Fibroblast of skin of right quadriceps (primary cell): ENCODE measurements around the gene LIAS.
A peak's percentile ranks its signal among the peaks of the same experiment; 100 is the strongest.
"Not testable (repeated sequence)": the region's sequence is repeated elsewhere in the genome, so short reads cannot be mapped to it uniquely, and the experiment has no call there.

ENCODE experiments used
- DNase-seq: peaks from one replicate; pipeline ENCODE4 v3.0.0-alpha.2; 2013

The LIAS gene

GRCh38 chr4:39458505-39459300 lies at the start of gene LIAS, which contains the start of gene RPL9:
Gene LIAS, plus strand, starts transcription at chr4:39459056. Its CDS starts 62 bp downstream, at chr4:39459118.
Gene RPL9, minus strand, starts transcription at chr4:39458922. Its CDS starts 483 bp downstream, at chr4:39458439.
- peak; percentile 99 for DNase-seq

GRCh38 chr4:39410415-39410814 lies 48.4 kb upstream of the LIAS start:
- no peak for DNase-seq

DNA sequence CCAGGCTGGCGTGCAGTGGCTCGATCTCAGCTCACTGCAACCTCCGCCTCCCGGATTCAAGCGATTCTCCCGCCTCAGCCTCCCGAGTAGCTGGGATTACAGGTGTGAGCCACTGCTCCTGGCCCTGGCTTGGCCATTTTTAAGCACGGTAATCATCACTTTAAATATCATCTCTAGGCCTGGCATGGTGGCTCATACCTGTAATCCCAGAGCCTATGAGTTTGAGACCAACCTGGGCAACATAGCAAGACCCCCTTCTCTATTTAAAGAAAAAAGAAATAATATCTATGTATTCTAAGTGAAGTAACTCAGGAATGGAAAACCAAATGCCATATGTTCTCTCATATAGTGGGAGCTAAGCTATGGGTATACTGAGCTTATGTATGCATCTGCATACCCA lies 47.3 kb upstream of the LIAS start:
- not testable (repeated sequence) for DNase-seq

DNA sequence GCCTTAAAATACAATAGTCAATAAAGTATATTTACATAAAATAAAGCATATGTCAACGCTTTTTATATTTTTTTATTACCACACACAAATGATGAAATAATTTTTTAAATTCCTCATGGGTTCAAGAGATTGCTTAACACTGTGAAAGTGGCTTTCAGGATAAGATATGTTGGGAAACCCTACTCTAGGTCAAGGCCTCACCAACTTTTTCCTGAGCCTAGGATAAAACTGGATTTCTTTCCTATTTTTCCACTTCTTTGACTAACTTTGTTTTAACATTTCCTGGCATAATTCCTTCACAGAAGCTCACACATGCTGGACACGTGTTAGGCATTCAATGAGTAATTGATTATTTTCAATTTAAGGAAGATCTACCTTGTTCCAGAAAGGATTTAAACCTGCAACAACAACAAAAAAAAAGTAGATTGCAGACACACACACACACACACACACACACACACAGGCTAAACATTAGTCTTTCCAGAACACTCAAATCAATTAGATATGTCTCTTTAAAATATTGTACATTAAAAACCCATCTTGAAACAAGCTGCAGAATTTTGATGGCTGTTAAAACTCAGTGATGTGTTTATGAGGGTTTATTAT lies 43.1 kb upstream of the LIAS start:
- peak; percentile 10 for DNase-seq

DNA sequence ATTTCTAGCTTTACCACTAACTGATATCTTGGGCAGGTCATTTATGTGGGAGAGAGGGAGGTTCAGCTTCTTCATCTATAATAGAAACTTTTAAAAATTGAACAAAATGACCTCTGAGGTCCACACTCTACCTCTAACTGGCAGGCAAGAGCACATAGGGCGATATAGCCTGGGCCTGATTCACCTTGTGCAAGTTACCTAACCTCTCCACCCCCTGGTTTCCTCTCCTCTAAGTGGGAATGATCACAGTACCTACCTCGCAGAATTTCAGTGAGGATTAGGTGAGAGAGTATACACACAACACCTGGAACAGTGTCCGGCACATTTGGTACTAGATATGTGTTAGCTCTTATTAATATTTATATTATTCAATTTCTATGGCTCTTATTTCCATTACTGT lies 36.6 kb upstream of the LIAS start:
- DNase-seq: no peak

GRCh38 chr4:39425297-39425696 lies 33.6 kb upstream of the LIAS start:
- DNase-seq: not testable (repeated sequence)

DNA sequence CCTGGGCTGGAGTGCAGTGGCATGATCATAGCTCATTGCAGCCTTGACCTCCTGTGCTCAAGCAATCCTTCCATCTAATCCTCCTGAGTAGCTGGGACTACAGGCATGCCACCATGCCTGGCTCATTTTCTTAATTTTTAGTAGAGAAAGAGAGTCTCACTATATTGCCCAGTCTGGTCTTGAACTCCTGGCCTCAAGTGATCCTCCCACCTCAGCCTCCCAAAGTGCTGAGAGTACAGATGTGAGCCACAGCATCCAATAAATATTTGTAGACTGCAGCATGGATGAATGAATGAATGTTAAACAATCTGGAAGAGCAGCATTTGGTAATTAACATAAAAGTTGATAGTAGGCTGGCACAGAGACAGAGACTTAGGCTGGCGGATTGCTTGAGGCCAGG lies 32.1 kb upstream of the LIAS start:
- DNase-seq: no peak

GRCh38 chr4:39427520-39428114 lies 31.2 kb upstream of the LIAS start:
- DNase-seq: no peak

DNA sequence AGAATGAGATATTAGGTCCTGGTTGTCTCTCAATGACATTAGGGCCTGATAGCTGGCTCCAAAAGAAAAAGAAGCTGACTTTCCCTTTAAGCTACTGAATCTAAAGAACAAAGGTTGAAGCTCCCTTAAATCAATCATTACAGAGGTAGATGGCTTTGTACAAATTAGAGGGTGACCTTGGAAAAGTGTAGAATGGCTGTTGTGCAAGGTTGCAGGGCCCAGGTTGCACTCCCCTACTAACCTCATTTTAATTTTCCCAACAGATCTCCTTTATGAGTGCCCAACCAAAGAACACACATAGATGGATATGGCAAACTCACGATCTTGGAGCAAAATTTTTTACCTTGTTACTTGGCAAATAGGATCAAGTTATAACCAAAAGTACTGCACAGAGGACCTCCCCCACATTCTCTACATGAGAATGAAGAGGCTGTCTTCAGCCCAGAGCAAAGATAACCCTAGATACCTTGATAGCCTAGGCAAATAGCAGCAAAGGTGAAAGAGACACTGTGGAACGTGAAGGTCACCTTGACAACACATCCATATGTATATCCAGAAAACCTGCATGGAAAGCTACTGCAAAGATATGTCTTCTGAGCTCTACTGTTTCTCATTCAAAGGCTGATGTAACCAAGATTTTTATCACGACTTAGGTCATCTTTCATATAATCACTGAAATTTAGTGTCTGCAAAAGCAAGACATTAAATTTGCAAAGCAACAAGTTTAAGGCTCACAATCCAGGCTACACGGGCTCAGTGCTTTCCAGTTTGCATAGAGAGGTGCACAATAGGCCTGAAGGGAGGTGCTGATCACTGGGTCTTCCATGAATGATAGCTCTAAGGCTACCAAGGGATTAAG lies 29.2 kb upstream of the LIAS start:
- no peak for DNase-seq

DNA sequence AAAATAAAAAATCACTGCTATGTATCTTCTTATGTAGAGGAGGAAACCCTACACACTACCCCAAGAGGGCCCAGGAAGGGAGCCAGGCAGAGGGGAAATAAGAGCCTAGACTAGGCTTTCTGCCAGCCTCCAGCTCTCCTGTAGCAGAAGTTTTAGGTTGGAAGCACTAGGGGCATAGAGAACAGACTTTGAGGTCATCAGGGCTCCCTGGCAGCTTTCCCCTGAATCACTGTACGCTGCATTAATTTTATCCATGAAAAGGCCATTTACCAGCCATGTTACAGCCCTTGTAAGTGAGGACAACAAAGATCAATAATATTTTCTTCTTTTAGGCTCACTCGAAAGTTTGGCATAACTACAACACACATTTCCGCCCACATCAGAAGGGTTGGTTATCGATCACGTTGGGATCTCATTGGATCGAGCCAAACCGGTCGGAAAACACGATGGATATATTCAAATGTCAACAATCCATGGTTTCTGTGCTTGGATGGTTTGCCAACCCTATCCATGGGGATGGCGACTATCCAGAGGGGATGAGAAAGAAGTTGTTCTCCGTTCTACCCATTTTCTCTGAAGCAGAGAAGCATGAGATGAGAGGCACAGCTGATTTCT lies 24.9 kb upstream of the LIAS start:
- DNase-seq: no peak

DNA sequence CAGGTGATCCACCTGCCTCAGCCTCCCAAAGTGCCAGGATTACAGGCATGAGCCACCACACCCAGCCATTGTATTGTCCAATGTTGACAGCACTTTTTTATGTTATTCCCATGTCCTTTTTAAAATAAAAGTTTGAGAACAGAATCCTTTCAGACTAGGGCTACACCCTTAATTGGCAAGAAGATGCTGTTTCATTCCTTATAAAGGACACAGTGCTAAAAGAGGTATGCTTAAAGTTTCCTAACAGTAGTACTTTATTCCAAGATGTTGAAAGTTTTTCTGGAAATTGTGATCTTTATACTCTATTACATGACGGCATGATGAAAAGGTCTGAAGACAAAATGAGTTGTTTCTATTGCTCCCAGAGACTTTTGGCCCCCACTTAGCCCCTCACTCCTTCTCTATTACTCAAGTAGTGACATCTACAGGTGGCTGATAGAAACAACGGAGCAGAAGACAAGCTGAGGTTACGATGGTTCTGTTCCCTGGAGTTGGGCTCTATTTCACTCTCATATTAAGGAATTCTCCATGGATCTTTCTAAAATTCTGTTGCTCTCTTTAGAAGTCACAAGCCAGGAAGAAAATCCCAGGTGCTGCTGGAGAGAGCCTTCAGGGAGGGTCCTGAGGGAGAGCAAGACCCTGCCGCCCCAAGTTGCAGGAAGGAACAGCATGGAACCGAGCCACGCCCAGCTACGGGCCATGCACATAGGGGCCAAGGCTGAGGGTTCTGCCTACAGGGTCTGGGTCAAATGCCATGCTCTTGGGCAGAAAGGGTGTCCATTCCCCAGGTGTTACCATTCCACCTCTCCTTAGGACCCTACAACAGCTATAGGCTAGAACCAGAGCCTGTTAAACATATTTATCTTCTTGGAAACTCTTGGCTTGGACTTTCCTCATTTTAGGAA lies 22.9 kb upstream of the LIAS start:
- no peak for DNase-seq

GRCh38 chr4:39441593-39441992 lies 17.3 kb upstream of the LIAS start:
- DNase-seq: no peak

DNA sequence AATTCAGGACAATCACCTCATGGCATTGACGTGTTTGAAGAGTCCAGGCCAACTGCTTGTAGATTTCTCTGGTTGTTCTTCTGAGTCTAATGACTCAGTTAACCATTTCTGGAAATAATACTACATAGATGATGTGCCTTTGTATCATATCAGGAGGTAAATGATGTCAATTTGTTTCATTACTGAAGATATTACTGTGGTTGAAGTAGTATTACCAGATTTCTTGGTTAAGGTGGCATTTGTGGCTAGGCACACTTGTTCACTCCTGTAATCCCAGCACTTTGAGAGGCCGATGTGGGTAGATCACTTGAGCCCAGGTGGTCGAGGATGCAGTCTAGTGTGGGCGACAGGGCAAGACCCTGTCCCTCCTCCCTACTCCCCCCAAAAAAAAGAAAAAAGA lies 15.9 kb upstream of the LIAS start:
- no peak for DNase-seq

- no peak for DNase-seq
Measured at GRCh38 chr4:39446483-39446841, 12.4 kb upstream of the LIAS start.

DNA sequence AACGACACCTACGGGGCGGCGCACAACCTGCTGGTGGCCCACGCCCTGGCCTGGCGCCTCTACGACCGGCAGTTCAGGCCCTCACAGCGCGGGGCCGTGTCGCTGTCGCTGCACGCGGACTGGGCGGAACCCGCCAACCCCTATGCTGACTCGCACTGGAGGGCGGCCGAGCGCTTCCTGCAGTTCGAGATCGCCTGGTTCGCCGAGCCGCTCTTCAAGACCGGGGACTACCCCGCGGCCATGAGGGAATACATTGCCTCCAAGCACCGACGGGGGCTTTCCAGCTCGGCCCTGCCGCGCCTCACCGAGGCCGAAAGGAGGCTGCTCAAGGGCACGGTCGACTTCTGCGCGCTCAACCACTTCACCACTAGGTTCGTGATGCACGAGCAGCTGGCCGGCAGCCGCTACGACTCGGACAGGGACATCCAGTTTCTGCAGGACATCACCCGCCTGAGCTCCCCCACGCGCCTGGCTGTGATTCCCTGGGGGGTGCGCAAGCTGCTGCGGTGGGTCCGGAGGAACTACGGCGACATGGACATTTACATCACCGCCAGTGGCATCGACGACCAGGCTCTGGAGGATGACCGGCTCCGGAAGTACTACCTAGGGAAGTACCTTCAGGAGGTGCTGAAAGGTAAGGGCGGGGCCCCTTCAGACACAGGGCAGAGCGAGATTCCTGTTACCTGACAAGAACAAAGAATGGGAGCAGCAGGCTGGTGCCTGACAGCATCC lies 11.8 kb upstream of the LIAS start:
- peak; percentile 41 for DNase-seq

GRCh38 chr4:39450618-39451017 lies 8.2 kb upstream of the LIAS start:
- no peak for DNase-seq

- DNase-seq: no peak
Measured at GRCh38 chr4:39451423-39452023, 7.3 kb upstream of the LIAS start.

GRCh38 chr4:39452153-39452859 lies 6.5 kb upstream of the LIAS start:
- no peak for DNase-seq

DNA sequence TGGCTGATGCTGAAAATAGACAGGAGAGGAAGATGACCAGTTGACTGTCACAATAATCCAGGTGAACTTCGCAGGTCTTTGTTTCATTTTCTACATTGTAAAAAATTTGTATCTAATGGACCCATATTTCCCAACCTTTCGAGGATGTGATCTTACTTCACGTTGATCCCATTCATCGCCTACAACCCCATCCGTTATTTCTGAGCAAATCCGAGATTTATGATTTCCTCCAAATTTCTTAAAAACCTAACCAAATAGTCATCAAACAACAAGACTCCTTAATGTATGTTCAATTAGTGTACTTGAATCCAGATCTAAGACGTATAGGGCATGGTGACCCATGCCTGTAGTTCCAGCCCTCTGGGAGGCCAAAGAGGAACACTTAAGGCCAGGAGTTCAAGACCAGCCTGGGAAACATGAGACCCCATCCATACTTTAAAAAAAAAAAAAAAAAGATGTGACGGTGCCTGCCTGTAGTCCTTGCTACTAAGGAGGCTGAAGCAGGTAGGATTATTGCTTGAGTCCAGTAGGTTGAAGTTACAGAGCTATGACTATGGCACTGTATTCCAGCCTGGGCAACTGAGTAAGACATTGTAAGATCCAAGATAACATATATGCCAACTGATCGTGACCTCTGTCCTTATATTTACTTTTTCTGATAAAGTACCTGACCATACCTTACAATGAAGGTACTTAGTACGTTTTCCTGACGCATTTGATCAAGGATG lies 5.8 kb upstream of the LIAS start:
- no peak for DNase-seq
